HepG2 (cell line): Measurements from ENCODE around the gene MFSD6. TPM values are rescaled to one million over a fixed set of nuclear protein-coding genes. Genes with fewer than 3 reads are reported as not detected.
A peak's percentile ranks its signal among the peaks of the same experiment; 100 is the strongest.

Experiments
- ARID4A ChIP-seq: sonication (generic); formaldehyde crosslinking; IDR thresholded peaks from 2 replicates; pipeline ENCODE4 v1.5.0; 2020; ENCODE audit warnings: mild to moderate bottlenecking, missing genetic modification reagents, borderline replicate concordance
- ATF2 ChIP-seq: sonication (generic); formaldehyde crosslinking; IDR thresholded peaks from 2 replicates; pipeline ENCODE4 v1.4.0; 2020; ENCODE audit warnings: missing genetic modification reagents
- CHD4 ChIP-seq: fragments of 200-600 bp; sonication (generic); IDR thresholded peaks from 2 replicates; pipeline ENCODE4 v1.7.0; 2017; ENCODE audit warnings: mild to moderate bottlenecking, low read length, borderline replicate concordance
- EEA1 ChIP-seq: sonication (generic); formaldehyde crosslinking; IDR thresholded peaks from 2 replicates; pipeline ENCODE4 v1.5.1; 2020; ENCODE audit warnings: mild to moderate bottlenecking, missing genetic modification reagents, borderline replicate concordance
- HDAC2 ChIP-seq: sonication (generic); formaldehyde crosslinking; IDR thresholded peaks from 2 replicates; pipeline ENCODE4 v1.4.0; 2020; ENCODE audit warnings: missing genetic modification reagents
- PRDM15 ChIP-seq: sonication (generic); formaldehyde crosslinking; IDR thresholded peaks from 2 replicates; pipeline ENCODE4 v1.4.0; 2020; ENCODE audit warnings: missing genetic modification reagents
- SNAPC5 ChIP-seq: sonication (generic); formaldehyde crosslinking; IDR thresholded peaks from 2 replicates; pipeline ENCODE4 v1.8.1; 2023; ENCODE audit warnings: mild to moderate bottlenecking, missing genetic modification reagents, borderline replicate concordance
- UBTF ChIP-seq: sonication (generic); formaldehyde crosslinking; IDR thresholded peaks from 2 replicates; pipeline ENCODE4 v1.4.0; 2020; ENCODE audit warnings: mild to moderate bottlenecking, missing genetic modification reagents
- ZBTB7B ChIP-seq: sonication (generic); formaldehyde crosslinking; IDR thresholded peaks from 2 replicates; pipeline ENCODE4 v1.4.0; 2020; ENCODE audit warnings: missing genetic modification reagents
- ZFY ChIP-seq: sonication (generic); formaldehyde crosslinking; IDR thresholded peaks from 2 replicates; pipeline ENCODE4 v1.4.0; 2020; ENCODE audit warnings: missing genetic modification reagents
- ZNF234 ChIP-seq: sonication (generic); formaldehyde crosslinking; conservative IDR thresholded peaks from 2 replicates; pipeline ENCODE4 v1.5.1; 2020; ENCODE audit warnings: mild to moderate bottlenecking, missing genetic modification reagents
- ZNF614 ChIP-seq: IDR thresholded peaks from 2 replicates; pipeline ENCODE4 v1.6.1; 2018; ENCODE audit warnings: missing biosample characterization, missing genetic modification reagents, inconsistent platforms, borderline replicate concordance
- polyA plus RNA-seq, 8 experiments: library from polyadenylated mRNA; depleted of rRNA in 3 of 8; stranded (reverse) in 7 of 8; unstranded in 1 of 8; fragments of >200 nt; fragmentation: Illumina TruSeq in 4 of 8; extraction: Trizol in 4 of 8; gene quantifications; 2 replicates each; pipeline versions ENCODE4 v1.2.1 to v1.2.3, GENCODE V29; 2011 to 2016; ENCODE audit warnings: low read depth in 4 of 8, missing spikeins in 1 of 8, mixed read lengths in 1 of 8; ENCODE audit not compliant: insufficient read depth in 1 of 8
- total RNA-seq, 5 experiments: library from RNA; depleted of rRNA; stranded (reverse); fragments of >200 nt; fragmentation: Illumina TruSeq; extraction: Trizol; gene quantifications; 2 replicates each; pipeline ENCODE4 v1.2.3, GENCODE V29; 2016; ENCODE audit warnings: low read depth in 1 of 5

The MFSD6 gene
- total and polyA plus RNA-seq, 2 of the 13 experiments (the other 11 are each of a cell fraction or from before 2014, with no cell fraction given) = 0.92 to 1.4 TPM

GRCh38 chr2:190534310-190535120, 126.4 kb downstream of the MFSD6 start, which contains the start of gene NEMP2 (continued):
- TF ChIP-seq ARID4A (CRISPR knock-in tag) = peak; percentile 94
- TF ChIP-seq HDAC2 = peak; percentile 71
- peak; percentile 92; the same call in 1 of the 2 replicates for TF ChIP-seq EEA1 (CRISPR knock-in tag)
- TF ChIP-seq ZBTB7B (CRISPR knock-in tag) = peak; percentile 94
- no peak for TF ChIP-seq CHD4
- peak; percentile 73; the same call in 1 of the 2 replicates for TF ChIP-seq ATF2 (CRISPR knock-in tag)
- TF ChIP-seq ZFY (CRISPR knock-in tag) = peak; percentile 99
- no peak for TF ChIP-seq ZNF234 (CRISPR knock-in tag)
- TF ChIP-seq PRDM15 (CRISPR knock-in tag) = no peak
- peak; percentile 76 for TF ChIP-seq ZNF614 (CRISPR knock-in tag)
- TF ChIP-seq UBTF (CRISPR knock-in tag) = peak; percentile 99
- no peak for TF ChIP-seq SNAPC5 (CRISPR knock-in tag)
